HG03025 (cell line): ENCODE data around the gene BIRC3.
"Not testable (repeated sequence)": the region's sequence is repeated elsewhere in the genome, so short reads cannot be mapped to it uniquely, and the experiment has no call there.

Experiments used
- ATAC-seq: cut with Tn5 transposase; IDR thresholded peaks from one replicate; pipeline ENCODE4 v1.9.1; 2021; ENCODE audit warnings: mild to moderate bottlenecking, moderate library complexity; ENCODE audit not compliant: unreplicated experiment, low FRiP score

The BIRC3 gene

DNA sequence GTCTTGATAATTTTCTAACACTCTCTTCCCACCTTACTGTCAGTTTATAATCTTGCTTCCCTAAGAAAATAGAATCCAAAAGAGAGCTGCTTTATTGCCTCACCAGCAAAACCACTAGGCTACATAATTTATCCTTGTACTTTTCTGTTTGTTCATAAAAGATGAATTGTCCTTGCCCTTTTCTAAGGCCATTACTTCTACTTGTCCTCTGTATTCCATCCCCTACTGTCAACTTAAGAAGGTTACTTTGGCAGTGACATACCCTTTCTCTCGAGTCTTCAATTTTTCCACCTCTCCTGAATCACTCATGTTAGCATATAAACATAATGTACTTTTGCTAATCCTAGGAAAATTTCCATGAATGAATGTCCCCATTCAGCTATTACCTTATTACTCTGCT, 47.7 kb downstream of the BIRC3 start:
- ATAC-seq = no peak

DNA sequence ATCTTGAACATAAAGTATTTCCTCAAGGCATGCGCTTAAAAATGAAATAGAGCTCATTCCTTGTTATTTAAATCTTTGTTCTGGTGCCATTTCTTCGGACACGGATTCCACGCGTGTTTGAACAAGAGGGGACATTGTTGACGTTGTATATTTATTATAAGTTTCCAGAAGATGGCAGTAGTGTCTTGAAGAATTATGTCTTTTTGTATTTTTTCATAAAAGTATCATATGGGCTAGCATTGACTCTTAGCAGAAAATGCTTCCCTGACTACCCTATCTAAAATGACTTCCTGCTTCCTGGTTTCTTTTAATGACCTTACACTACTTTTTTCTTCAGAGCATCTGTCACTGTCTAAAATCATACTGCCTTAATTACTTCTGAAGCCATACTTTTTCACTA, 50.1 kb downstream of the BIRC3 start:
- ATAC-seq = no peak

DNA sequence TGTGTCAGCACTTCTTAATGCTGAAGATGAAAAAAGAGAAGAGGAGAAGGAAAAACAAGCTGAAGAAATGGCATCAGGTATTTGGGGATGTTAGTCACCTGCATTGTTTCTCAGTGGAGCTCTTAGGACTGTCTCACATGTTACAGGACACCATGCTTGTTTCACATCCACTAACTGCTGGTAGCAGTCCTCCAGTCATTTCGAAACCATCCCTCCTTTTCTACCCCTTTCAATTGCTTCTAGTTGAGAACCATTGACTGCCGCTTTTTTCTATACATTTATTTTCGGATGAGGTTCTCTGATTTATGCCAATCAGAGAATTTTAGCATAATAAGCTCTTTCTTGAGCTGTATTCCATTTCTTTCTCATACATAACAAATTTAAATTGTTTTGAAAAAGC, 51.2 kb downstream of the BIRC3 start:
- ATAC-seq = peak; percentile 100

DNA sequence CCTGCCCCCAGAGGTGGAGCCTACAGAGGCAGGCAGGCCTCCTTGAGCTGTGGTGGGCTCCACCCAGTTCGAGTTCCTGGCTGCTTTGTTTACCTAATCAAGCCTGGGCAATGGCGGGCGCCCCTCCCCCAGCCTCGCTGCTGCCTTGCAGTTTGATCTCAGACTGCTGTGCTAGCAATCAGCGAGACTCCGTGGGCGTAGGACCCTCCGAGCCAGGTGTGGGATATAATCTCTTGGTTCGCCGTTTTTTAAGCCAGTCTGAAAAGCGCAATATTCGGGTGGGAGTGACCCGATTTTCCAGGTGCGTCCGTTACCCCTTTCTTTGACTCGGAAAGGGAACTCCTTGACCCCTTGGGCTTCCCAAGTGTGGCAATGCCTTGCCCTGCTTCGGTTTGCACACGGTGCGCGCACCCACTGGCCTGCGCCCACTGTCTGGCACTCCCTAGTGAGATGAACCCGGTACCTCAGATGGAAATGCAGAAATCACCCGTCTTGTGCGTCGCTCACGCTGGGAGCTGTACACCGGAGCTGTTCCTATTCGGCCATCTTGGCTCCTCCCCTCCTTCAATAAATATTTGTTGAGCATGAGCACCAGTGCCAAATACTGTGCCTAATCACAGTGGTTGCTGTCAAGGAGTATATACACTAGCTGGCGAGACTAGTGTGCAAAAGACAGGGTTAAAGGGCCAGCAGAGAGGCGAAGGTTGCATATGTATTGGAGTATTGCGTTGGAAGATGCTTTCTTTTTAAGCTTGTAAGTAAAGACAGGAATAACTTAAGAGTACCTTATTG, 57.5 kb downstream of the BIRC3 start:
- ATAC-seq = not testable (repeated sequence)

DNA sequence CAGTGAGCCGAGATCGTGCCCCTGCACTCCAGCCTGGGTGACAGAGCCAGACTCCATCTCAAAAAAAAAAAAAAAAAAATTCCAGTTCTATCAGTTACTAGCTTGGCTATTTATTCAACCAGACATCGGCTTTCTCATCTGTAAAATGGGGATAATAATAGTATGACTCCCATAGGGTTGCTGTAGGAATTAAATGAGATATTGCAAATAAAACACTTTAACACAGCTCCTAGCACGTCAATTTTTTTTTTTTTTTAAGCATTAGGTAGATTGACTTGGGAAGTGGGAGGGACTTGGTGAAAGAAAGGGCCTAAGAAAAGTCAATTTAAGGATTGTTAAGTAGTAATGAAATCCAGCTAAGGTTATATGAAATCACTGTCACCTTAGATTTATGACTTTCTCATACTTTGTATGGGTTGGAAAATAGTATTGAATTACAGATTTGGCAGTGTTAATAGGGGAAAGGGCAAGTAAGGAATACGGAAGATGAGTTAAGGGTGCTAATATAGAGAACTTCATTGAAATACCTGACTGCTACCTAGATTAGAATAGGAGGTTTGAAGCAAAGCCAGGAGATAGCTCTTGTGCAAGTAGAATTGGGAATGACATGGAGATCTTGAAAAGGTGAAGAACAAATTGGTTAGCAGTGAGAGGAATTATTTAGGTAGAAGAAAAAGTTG, 58.6 kb downstream of the BIRC3 start:
- no peak for ATAC-seq

DNA sequence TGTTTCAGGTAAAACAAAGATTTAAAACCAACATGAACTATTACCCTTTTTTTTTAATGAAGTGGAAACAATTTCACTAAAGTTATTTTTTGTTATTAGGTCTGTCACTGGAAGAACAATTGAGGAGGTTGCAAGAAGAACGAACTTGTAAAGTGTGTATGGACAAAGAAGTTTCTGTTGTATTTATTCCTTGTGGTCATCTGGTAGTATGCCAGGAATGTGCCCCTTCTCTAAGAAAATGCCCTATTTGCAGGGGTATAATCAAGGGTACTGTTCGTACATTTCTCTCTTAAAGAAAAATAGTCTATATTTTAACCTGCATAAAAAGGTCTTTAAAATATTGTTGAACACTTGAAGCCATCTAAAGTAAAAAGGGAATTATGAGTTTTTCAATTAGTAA, 60.6 kb downstream of the BIRC3 start:
- no peak for ATAC-seq

DNA sequence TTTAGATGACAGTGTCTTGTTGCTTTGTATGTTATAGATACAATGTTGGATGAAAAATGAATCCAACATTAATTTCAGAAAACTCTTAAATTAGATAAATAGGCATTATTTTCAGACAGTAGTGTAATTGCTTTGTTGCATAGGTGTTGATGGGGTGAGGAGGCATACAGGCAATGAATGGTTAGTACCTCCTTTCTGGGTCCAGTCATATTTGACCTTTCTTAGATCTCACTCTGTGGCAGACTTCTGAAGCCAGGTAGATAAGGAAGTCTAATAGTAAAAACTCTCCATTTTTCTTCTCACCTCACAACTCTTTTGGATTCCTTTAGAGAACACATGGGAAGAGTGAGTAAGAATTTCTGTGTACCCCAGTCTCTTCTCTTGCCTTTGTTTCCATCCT, 61.5 kb downstream of the BIRC3 start:
- no peak for ATAC-seq

DNA sequence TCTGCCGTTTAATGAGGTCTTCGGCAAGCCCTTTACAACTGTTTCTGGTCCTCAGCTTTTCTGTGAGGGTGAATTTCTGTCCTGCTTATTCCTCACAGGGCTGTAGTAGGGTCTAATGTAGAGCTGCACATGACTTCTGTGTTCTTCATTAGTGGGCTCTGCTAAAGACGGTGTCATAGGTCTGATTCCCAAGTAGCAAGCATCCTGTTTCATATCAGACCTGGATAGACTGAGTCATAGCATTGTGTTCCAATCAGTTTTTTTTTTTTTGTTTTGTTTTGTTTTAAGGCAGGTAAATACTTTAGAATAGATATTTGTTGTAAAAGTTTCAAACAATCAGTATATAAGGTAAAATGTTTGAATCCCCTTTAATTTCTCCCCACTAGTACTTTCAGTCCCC, 65.1 kb downstream of the BIRC3 start:
- ATAC-seq = no peak

DNA sequence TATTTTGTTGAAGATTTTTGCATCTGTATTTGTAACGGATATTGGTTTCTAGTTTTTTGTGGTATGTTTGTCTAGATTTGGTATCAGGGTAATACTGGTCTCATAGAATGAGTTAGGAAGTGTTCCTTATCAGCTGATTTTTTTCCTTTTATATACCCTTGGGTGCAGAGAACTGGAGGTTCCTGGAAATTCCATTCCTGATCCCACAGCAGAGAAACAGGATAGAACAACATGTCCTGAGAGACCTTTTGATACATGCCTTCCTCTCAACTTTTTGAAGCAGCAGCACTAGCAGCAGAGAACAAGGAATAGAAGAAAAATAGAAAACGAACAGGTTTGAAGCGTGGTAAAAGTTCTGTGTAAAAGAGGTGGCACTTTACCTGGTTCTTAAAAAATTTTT, 66.6 kb downstream of the BIRC3 start:
- ATAC-seq = no peak

DNA sequence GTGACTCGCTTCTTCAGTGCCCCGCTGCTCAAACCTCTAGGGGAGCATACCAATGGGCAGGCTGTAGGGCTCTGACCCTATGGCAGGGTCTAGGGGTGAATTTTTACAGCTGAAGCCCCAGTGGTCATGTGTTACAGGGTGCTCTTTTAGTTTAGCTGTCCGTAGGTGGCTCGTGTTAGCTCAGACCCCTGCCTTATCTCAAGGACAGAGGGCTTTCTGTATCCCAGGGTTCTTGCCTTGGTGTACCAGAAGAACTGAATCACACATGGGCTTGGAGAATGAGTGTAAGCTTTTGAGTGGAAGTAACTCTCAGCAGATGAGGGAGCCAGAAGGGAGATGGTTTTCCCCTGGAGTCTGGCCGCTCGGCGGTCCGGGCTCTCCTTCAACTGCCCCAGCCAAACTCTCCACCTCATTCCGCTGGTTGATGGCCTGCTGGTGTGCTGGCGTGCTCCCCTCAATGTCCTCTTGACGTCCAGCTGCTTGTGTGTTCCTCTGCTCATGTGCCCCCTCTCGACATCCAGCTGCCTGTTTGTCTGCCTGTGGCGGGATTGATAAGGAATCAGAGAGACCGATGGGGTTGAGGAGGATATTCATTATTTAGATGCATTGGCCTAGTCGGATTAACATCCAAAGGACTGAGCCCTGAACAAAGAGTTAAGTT, 67.3 kb downstream of the BIRC3 start:
- no peak for ATAC-seq

DNA sequence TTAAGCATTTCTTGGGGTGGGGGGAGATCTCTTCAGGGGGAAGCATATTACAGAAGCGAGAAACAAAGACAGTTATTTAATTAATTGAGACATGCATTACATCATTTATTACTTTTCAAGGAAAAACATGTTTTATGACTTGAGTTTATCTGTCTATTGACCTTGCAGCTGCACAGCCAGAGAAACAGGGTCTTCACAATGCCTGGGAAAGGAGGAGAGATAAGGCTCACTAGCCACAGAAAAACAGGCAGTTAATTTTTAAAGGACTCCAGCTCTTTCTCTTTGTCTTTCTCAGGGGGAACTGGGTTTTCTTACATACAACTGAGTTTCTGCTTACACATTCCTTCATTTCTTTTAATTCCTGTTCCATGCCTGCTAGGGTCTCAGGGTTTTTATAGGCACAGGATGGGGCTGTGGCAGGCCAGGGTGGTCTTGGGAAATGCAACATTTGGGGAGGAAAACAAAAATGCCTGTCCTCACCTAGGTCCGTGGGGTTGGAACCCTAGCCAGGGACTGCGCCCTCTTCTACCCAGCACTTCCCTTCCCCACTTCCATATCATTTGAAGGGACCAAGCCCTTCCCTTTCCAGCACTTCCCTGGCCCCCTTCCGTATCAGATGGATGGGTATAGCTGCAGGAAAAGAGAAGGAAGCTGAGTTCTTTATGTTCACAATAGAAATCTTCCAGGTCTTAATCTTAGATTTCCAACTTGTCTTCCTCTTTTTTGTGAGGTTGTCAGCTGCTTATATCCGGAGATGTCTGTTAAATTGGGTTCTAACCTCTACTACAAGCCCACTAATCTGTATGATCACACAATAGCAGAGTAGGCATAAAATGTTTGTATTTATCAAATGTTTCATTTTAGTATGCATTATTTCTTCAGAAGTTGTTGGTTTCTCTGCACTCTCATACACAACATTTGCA, 68.1 kb downstream of the BIRC3 start:
- ATAC-seq = no peak

DNA sequence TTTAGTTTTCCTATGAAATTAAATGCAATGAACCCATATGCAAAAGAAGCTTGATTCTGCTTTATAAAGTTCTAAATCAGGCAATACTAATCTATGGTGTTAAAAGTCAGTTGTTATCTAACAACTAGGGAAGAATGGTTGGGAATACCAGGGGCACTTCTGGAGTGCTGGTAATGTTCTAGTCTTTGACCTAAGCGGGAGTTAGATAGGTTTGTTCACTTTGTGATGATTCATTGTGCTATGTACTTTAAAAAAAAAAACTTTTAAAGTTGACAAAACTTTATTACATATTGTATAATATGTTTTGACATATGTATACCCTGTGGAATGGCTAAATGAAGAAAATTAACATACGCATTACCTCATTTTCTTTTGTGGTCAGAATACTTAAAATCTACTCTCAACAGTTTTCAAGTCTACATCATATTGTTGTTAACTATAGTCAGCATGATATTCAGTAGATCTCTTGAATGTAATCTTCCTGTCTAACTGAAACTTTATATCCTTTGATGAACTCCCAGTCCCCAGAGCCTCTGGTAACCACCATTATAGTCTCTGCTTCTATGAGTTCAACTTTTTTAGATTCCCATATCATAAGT, 69.0 kb downstream of the BIRC3 start:
- no peak for ATAC-seq

DNA sequence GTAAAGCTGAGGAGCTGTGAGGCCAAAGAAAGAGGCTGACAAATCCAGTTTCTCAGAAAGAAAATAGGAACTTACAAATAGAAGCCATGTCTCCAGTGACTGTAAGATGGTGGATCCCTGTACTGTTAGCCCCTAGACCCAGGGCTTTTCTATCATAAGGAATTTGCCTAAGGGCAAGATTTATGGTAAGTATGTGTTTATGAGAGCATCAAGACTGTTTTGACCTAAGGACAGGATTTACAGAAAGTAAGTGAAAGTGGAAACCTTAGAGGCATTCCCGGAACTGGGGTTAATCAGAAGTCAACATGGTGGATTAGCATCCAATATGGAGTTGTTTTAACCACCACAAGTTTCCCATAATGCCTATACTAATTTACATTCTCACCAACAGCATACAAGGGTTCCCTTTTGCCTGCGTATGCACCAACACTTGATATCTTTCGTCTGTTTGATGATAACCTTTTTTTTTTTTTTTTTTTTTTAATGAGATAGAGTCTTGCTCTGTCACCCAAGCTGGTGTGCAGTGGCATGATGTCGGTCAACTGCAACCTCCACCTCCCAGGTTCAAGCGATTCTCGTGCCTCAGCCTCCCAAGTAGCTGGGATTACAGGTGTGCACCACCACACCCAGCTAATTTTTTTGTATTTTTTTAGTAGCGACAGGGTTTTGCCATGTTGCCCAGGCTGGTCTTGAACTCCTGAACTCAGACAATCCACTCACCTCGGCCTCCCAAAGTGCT, 69.9 kb downstream of the BIRC3 start:
- no peak for ATAC-seq
